Endothelial cell (in vitro differentiated cells): ENCODE data around the gene SPTBN2. TPM values are rescaled to one million over a fixed set of nuclear protein-coding genes. Genes with fewer than 3 reads are reported as not detected.

Experiments
- DNase-seq: peaks from one replicate; pipeline ENCODE4 v3.0.0; 2021; ENCODE audit warnings: low spot score
- H3K27ac Mint-ChIP-seq: one replicate; pipeline ENCODE4 v1.8.0; 2021; ENCODE audit warnings: mixed read lengths, inconsistent platforms; ENCODE audit not compliant: unreplicated experiment
- H3K27me3 Mint-ChIP-seq: one replicate; pipeline ENCODE4 v1.8.0; 2021; ENCODE audit warnings: mild to moderate bottlenecking, moderate library complexity, mixed read lengths, inconsistent platforms; ENCODE audit not compliant: unreplicated experiment
- H3K36me3 Mint-ChIP-seq: one replicate; pipeline ENCODE4 v1.8.0; 2021; ENCODE audit warnings: mild to moderate bottlenecking, low read depth, mixed read lengths, inconsistent platforms; ENCODE audit not compliant: unreplicated experiment
- H3K4me1 Mint-ChIP-seq: one replicate; pipeline ENCODE4 v1.8.0; 2021; ENCODE audit warnings: mild to moderate bottlenecking, mixed read lengths, inconsistent platforms; ENCODE audit not compliant: unreplicated experiment
- H3K4me3 Mint-ChIP-seq: one replicate; pipeline ENCODE4 v1.8.0; 2021; ENCODE audit warnings: mild to moderate bottlenecking, mixed read lengths, inconsistent platforms; ENCODE audit not compliant: unreplicated experiment
- H3K9me3 Mint-ChIP-seq: one replicate; pipeline ENCODE4 v1.8.0; 2021; ENCODE audit warnings: mixed read lengths, inconsistent platforms; ENCODE audit not compliant: unreplicated experiment
- CTCF ChIP-seq: fragments of 200-600 bp; sonication (generic); IDR thresholded peaks from one replicate; pipeline ENCODE4 v1.5.0; 2021; ENCODE audit warnings: antibody characterized with exemption; ENCODE audit not compliant: unreplicated experiment
- total RNA-seq: library from RNA; stranded (reverse); fragmentation: NEBNext Ultra II Directional; extraction: Animal tissue kit (Norgen Biotek cat#: 25700); gene quantifications from one replicate; pipeline ENCODE4 v1.2.1, GENCODE V29; 2021; ENCODE audit not compliant: unreplicated experiment

The SPTBN2 gene
- total RNA-seq, 1 donor from 2014 or later = 17.1 TPM

- peak overlapping the region; percentile 44 for H3K4me3 Mint-ChIP-seq
- TF ChIP-seq CTCF = no peak
- no peaks in the 10 kb centered on the region for H3K9me3 Mint-ChIP-seq
- H3K4me1 Mint-ChIP-seq = peaks cover 44% of the 10 kb centered on the region
- peak overlapping the region; percentile 89 for H3K27ac Mint-ChIP-seq
- peaks cover 4% of the 10 kb centered on the region for H3K36me3 Mint-ChIP-seq
- DNase-seq = peak; percentile 59
- peaks cover 21% of the 10 kb centered on the region for H3K27me3 Mint-ChIP-seq
Observed at GRCh38 chr11:66720223-66720898, 8.7 kb downstream of the SPTBN2 start.

- peaks cover 48% of the 10 kb centered on the region for H3K4me1 Mint-ChIP-seq
- TF ChIP-seq CTCF = no peak
- no peaks in the 10 kb centered on the region for H3K9me3 Mint-ChIP-seq
- H3K27ac Mint-ChIP-seq = peak overlapping the region; percentile 70
- peaks cover 7% of the 10 kb centered on the region for H3K36me3 Mint-ChIP-seq
- H3K4me3 Mint-ChIP-seq = peak overlapping the region; percentile 21
- H3K27me3 Mint-ChIP-seq = peaks cover 22% of the 10 kb centered on the region
- no peak for DNase-seq
Observed at GRCh38 chr11:66719111-66719872, 9.7 kb downstream of the SPTBN2 start.

DNA sequence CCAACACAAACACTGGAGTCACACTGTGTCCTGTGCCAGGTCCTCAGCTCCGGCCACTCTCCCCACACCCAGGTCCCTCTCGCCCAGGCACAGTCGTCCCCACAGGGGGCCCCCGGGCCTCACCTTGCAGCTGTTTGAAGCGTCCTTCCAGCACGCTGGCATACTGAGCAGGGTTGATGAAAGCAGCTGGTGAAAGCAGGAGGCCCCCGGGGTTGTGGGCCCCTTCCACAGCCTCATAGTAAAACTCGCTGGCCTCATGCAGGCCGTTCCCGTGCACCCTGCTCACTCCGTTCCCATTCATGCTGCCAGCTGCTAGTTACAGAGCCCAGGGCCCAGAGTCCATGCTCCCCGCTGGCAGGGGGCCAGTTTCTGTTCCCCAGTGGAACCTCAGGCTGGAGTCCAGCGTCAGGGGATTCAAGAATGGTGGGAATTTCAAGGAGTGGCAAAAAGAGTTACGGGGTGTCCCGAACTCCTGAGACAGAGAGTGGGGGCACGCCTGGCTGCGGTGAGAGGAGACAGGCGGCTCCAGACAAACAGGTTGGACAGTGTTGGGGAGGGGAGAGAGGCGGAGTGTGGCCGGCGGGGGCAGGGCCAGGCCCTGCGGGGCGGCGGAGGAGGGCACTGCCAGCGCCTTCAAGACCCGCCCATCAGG, 10.6 kb downstream of the SPTBN2 start:
- H3K27ac Mint-ChIP-seq = peak overlapping the region; percentile 82
- peaks cover 16% of the 10 kb centered on the region for H3K36me3 Mint-ChIP-seq
- H3K4me1 Mint-ChIP-seq = peaks cover 57% of the 10 kb centered on the region

DNA sequence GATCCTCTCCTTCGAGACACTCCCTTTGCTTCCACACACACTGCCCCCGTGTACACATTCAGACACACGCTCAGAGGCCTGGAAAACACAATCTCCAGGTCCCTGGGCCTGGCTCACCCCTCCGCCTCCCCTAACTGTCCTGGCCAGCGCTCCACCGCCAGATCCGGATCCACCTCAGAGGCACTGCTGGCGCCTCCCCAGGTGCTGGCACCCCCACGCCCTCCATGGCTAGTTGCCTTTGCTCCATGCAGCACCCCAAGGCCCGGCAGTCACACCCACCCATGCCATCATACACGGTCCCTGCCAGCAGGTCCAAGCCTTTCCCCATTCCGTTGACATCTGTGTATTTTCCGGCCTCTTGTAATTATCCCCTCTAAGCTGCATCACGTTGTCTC, 11.1 kb downstream of the SPTBN2 start:
- H3K4me3 Mint-ChIP-seq = peak overlapping the region; percentile 56
- H3K4me1 Mint-ChIP-seq = peaks cover 59% of the 10 kb centered on the region
- H3K27ac Mint-ChIP-seq = no peak overlapping the region
- TF ChIP-seq CTCF = no peak
- no peaks in the 10 kb centered on the region for H3K9me3 Mint-ChIP-seq
- H3K36me3 Mint-ChIP-seq = peaks cover 19% of the 10 kb centered on the region
- no peak for DNase-seq
- peaks cover 22% of the 10 kb centered on the region for H3K27me3 Mint-ChIP-seq

More for the DNA sequence above, 10.6 kb downstream of the SPTBN2 start:
- peak; percentile 49 for TF ChIP-seq CTCF
- Mint-ChIP-seq H3K27me3 (peaks cover 22% of the 10 kb centered on the region), H3K9me3 (no peaks in the 10 kb centered on the region), H3K4me3 (peak overlapping the region; percentile 56)
- DNase-seq = peak; percentile 66

- Mint-ChIP-seq H3K4me1 (peaks cover 59% of the 10 kb centered on the region), H3K27ac (no peak overlapping the region), H3K4me3 (no peak overlapping the region), H3K36me3 (peaks cover 19% of the 10 kb centered on the region), H3K27me3 (peaks cover 22% of the 10 kb centered on the region), H3K9me3 (no peaks in the 10 kb centered on the region)
- no peak for TF ChIP-seq CTCF
- DNase-seq = no peak
Observed at GRCh38 chr11:66716996-66717395, 12.0 kb downstream of the SPTBN2 start.
